PC-3 (cell line): Measurements from ENCODE around the gene NIPAL3.

Source experiments
- EZH2 ChIP-seq: fragments of 300-600 bp; sonication (generic); IDR thresholded peaks from one replicate; pipeline ENCODE4 v1.6.1; 2017; ENCODE audit warnings: antibody characterized with exemption, mild to moderate bottlenecking, low read length; ENCODE audit not compliant: unreplicated experiment
- TF ChIP-seq, protein P1 (sequence below): fragments of 300-600 bp; sonication (generic); conservative IDR thresholded peaks from 2 replicates; pipeline ENCODE4 v1.5.1; 2017; ENCODE audit warnings: antibody characterized with exemption, low read depth, mild to moderate bottlenecking, low read length

- TF ChIP-seq, protein P1, sequence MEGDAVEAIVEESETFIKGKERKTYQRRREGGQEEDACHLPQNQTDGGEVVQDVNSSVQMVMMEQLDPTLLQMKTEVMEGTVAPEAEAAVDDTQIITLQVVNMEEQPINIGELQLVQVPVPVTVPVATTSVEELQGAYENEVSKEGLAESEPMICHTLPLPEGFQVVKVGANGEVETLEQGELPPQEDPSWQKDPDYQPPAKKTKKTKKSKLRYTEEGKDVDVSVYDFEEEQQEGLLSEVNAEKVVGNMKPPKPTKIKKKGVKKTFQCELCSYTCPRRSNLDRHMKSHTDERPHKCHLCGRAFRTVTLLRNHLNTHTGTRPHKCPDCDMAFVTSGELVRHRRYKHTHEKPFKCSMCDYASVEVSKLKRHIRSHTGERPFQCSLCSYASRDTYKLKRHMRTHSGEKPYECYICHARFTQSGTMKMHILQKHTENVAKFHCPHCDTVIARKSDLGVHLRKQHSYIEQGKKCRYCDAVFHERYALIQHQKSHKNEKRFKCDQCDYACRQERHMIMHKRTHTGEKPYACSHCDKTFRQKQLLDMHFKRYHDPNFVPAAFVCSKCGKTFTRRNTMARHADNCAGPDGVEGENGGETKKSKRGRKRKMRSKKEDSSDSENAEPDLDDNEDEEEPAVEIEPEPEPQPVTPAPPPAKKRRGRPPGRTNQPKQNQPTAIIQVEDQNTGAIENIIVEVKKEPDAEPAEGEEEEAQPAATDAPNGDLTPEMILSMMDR, result no peak
- no peak for TF ChIP-seq EZH2
These were observed 35.8 kb upstream of the NIPAL3 start for GRCh38 chr1:24379733-24380315.
